ENCODE results near the gene ZNF407.

DNA sequence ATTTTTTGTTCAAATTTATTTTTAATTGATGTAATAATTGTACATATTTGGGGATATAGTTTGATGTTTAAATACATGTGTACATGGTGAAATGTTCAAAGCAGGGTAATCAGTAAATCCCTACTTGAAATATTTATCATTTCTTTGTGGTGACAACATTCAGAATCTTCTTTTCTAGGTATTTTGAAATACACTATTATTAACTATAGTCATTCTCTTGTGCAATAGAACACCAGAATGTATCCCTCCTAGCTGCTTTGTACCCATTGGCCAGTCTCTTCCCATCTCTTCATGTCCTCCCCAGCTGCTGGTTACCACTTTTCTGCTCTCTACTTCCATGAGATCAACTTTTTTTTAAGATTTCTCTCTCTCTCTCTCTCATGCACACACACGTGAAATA lies 126.5 kb downstream of the ZNF407 start:
- TF ChIP-seq ZNF596 (tag by site-specific recombination; IDR thresholded peaks at IDR 0.05) (no peak), ZNF664 (tag by site-specific recombination; IDR thresholded peaks at IDR 0.05) (no peak), CTCF (tag by site-specific recombination; IDR thresholded peaks at IDR 0.05) (no peak), ZNF707 (tag by site-specific recombination; IDR thresholded peaks at IDR 0.05) (no peak), ZNF211 (tag by site-specific recombination; IDR thresholded peaks at IDR 0.05; ENCODE audit: low read depth) (no peak), ZNF660 (tag by site-specific recombination; IDR thresholded peaks at IDR 0.05) (no peak)

Data from HEK293 (cell line).